WERI-Rb-1 (cell line): ENCODE data around the gene DUSP6.

Experiments used
- DNase-seq: peaks from one replicate; pipeline ENCODE4 v3.0.0-alpha.2; 2020
- H3K27ac ChIP-seq: fragments of 250-450 bp; sonication (Bioruptor Pico); 2 replicates; pipeline ENCODE4 v1.5.1; 2020; ENCODE audit warnings: mild to moderate bottlenecking, moderate library complexity
- H3K27me3 ChIP-seq: fragments of 250-450 bp; sonication (Bioruptor Pico); 2 replicates; pipeline ENCODE4 v1.5.1; 2021; ENCODE audit warnings: mild to moderate bottlenecking, low read depth, moderate library complexity; ENCODE audit not compliant: insufficient read depth, severe bottlenecking
- H3K36me3 ChIP-seq: fragments of 250-450 bp; sonication (Bioruptor Pico); 2 replicates; pipeline ENCODE4 v1.5.1; 2020; ENCODE audit warnings: mild to moderate bottlenecking, moderate library complexity
- H3K4me3 ChIP-seq: 2 replicates; pipeline ENCODE4 v1.5.1; 2011; ENCODE audit warnings: low read depth, mild to moderate bottlenecking, control low read depth, low read length
- H3K9me3 ChIP-seq: fragments of 250-450 bp; sonication (Bioruptor Pico); 2 replicates; pipeline ENCODE4 v1.5.1; 2021; ENCODE audit warnings: mild to moderate bottlenecking, moderate library complexity; ENCODE audit not compliant: severe bottlenecking
- CTCF ChIP-seq: IDR thresholded peaks from 2 replicates; pipeline ENCODE4 v1.5.1; 2011; ENCODE audit warnings: low read depth, mild to moderate bottlenecking, control low read depth, inconsistent platforms, low read length

Gene DUSP6

GRCh38 chr12:89309815-89310214, 42.5 kb downstream of the DUSP6 start:
- TF ChIP-seq CTCF: no peak
- H3K27me3 ChIP-seq: no peaks in the 10 kb centered on the region
- no peak for DNase-seq
- no peak overlapping the region for H3K4me3 ChIP-seq
- H3K9me3 ChIP-seq: no peaks in the 10 kb centered on the region
- no peaks in the 10 kb centered on the region for H3K36me3 ChIP-seq
- H3K27ac ChIP-seq: no peak overlapping the region

- H3K36me3 ChIP-seq: no peaks in the 10 kb centered on the region
- H3K27me3 ChIP-seq: no peaks in the 10 kb centered on the region
- no peak for TF ChIP-seq CTCF
- no peak overlapping the region for H3K4me3 ChIP-seq
- DNase-seq: no peak
- no peak overlapping the region for H3K27ac ChIP-seq
- no peaks in the 10 kb centered on the region for H3K9me3 ChIP-seq
Observed at GRCh38 chr12:89309440-89309802, 42.9 kb downstream of the DUSP6 start.

DNA sequence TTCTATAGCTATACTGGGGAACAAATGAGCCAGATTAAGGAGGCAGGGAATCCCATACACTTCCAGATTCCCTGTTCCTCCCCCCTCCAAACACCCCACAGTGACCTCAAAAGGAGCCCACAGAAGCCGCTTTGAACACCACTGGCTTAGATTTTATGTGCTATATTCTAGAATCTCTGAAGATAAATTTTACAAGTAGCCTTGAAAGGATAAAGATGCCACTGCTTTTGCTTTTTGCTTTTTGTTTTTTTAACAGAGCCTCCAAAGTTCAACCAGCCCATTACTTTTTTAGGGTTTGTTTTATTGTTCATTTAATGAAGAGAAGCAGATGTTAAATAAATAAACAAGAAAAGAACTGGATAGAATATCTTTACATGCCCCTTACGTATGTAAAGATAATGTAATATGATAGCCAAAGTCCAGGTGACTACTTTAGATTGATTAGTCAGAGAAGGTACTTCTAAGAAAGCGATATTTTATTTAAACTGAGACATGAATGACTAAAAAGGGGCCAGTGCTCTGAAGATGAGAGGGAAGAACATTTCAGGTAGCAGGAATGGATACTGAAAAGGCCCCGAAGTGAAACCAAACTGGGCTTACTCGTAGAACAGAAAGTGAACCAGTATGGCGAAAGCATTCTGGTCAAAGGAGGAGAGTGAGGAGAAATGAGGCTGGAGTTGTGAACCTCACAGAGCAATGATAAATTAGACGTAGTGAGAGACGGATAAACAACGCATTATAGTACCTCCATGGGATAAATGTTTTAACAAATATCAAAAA, 44.6 kb downstream of the DUSP6 start:
- H3K36me3 ChIP-seq: no peaks in the 10 kb centered on the region
- no peak for TF ChIP-seq CTCF
- no peaks in the 10 kb centered on the region for H3K9me3 ChIP-seq
- no peak overlapping the region for H3K4me3 ChIP-seq
- no peak for DNase-seq
- no peaks in the 10 kb centered on the region for H3K27me3 ChIP-seq
- no peak overlapping the region for H3K27ac ChIP-seq

DNA sequence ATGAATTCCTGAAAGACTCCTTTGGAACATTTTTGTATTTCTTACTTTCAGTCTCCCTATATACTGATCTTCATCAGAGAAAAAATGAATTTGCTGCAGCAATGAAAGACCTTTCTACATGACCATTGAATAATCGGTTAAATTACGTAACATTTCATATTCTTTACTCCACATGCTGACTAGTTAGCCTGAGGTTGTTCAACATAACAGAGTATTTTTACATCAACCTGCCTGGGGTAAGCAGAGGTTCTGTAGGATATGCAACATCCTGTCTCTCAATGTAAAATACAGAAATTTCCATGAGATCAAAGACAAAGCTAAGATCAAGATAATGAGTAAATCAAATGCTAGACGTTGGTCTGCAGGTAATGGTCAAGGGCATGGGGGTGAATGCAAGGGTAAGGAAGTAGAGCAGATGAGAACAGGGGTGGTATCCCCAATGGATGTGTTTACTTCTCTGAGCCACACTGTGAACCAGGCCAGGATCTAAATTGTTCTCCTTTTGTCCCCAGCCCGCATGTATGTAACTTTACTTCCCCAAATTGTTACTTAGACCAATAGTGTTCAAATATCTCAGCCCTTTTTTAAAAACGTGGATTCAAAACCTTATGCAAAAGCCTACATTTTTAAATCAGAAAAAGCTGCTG, 45.4 kb downstream of the DUSP6 start:
- Histone ChIP-seq H3K36me3 (no peaks in the 10 kb centered on the region), H3K27ac (no peak overlapping the region), H3K9me3 (no peaks in the 10 kb centered on the region), H3K4me3 (no peak overlapping the region), H3K27me3 (no peaks in the 10 kb centered on the region)
- no peak for DNase-seq
- TF ChIP-seq CTCF: no peak

DNA sequence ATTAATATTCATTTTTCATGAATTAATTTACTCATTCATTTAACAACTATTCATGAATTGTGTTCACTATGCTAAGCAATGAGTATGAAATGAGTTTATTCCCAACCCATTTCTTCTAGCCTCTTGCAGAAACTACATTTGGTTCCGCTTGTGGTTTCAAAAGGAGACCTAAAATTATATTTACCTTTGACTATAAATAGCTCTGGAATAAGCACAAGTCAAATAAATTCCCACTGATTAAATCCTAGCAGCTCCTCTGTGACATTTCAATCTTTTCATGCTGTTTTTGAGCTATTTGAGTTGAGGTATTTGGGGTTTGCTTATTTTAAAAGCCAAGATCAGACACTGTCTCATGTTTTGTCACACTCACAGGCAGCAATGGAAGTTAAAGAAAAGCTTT, 46.9 kb downstream of the DUSP6 start:
- no peak overlapping the region for H3K27ac ChIP-seq

More for the DNA sequence above, 46.9 kb downstream of the DUSP6 start:
- DNase-seq: no peak
- no peaks in the 10 kb centered on the region for H3K27me3 ChIP-seq
- H3K36me3 ChIP-seq: no peaks in the 10 kb centered on the region
- no peak for TF ChIP-seq CTCF
- H3K9me3 ChIP-seq: no peaks in the 10 kb centered on the region
- H3K4me3 ChIP-seq: no peak overlapping the region
